Left ventricle myocardium inferior (tissue), 1 donor: ENCODE measurements around the gene RORC. TPM values are rescaled to one million over a fixed set of nuclear protein-coding genes. Genes with fewer than 3 reads are reported as not detected.

Experiments
- DNase-seq: peaks from one replicate; pipeline ENCODE4 v3.0.0-alpha.2; 2020
- H3K27ac ChIP-seq: fragments of 200-600 bp; replicated peaks from 2 replicates; pipeline ENCODE4 v1.8.0; 2021
- H3K27me3 ChIP-seq: fragments of 200-600 bp; 2 replicates; pipeline ENCODE4 v1.8.0; 2021; ENCODE audit warnings: low read depth
- H3K36me3 ChIP-seq: fragments of 200-600 bp; 2 replicates; pipeline ENCODE4 v1.8.0; 2021
- H3K4me1 ChIP-seq: fragments of 200-600 bp; 2 replicates; pipeline ENCODE4 v1.8.0; 2021
- H3K4me3 ChIP-seq: fragments of 200-600 bp; 2 replicates; pipeline ENCODE4 v1.8.0; 2021; ENCODE audit warnings: mild to moderate bottlenecking, moderate library complexity
- H3K9me3 ChIP-seq: fragments of 200-600 bp; replicated peaks from 2 replicates; pipeline ENCODE4 v1.8.0; 2021
- CTCF ChIP-seq: fragments of 200-600 bp; IDR thresholded peaks from 2 replicates; pipeline ENCODE4 v1.8.0; 2021; ENCODE audit warnings: antibody characterized with exemption, mild to moderate bottlenecking, borderline replicate concordance
- intact Hi-C: fragments of 100-400 bp; cut with micrococcal nuclease; formaldehyde crosslinking; loops from one replicate; pipeline ENCODE4 v1.11.0; 2022
- total RNA-seq: library from RNA; stranded (reverse); fragmentation: NEBNext Ultra II Directional; extraction: Animal tissue kit (Norgen Biotek cat#: 25700); gene quantifications from one replicate; pipeline ENCODE4 v1.2.1, GENCODE V29; 2021
- donor health status: DM: no; HTN: yes; CAD: no; lungs with severe emphysema.

RORC gene
- total RNA-seq, 1 donor from 2014 or later, result 10.3 TPM

- no peaks in the 10 kb centered on the region for H3K4me1 ChIP-seq
- no peak overlapping the region for H3K27ac ChIP-seq
- H3K4me3 ChIP-seq, result no peak overlapping the region
- intact Hi-C loops, result no loop called here
- no peaks in the 10 kb centered on the region for H3K36me3 ChIP-seq
- H3K9me3 ChIP-seq, result no peaks in the 10 kb centered on the region
- TF ChIP-seq CTCF, result no peak
- DNase-seq, result no peak
- peaks cover 39% of the 10 kb centered on the region for H3K27me3 ChIP-seq
Measured at GRCh38 chr1:151803915-151804314, 27.7 kb downstream of the RORC start.

DNA sequence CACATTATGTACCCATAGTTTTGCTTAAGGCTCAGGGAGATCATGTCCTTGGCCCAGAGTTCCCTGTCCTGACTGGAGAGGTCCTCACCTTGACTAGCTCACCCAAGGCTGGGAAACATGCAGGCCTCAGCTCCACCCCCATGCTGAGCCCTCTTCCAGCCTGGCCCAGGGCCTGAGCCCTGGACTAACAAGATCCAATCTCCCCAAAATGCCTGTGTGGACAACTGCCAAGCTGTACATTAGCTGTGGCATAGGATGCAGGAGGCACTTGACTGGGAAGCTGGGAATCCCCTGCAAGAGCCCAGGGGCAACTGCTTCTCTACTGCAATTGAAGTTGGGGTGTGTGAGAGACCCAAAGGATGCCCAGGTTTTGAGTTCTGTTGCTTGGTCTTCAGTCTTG lies 28.4 kb downstream of the RORC start:
- no peak overlapping the region for H3K27ac ChIP-seq
- no peak for DNase-seq
- H3K4me1 ChIP-seq, result no peaks in the 10 kb centered on the region
- H3K36me3 ChIP-seq, result no peaks in the 10 kb centered on the region
- intact Hi-C loops, result no loop called here
- peaks cover 46% of the 10 kb centered on the region for H3K27me3 ChIP-seq
- no peaks in the 10 kb centered on the region for H3K9me3 ChIP-seq
- no peak for TF ChIP-seq CTCF
- no peak overlapping the region for H3K4me3 ChIP-seq

- H3K36me3 ChIP-seq, result no peaks in the 10 kb centered on the region
- DNase-seq, result no peak
- H3K9me3 ChIP-seq, result no peaks in the 10 kb centered on the region
- H3K27me3 ChIP-seq, result peaks cover 46% of the 10 kb centered on the region
- no peaks in the 10 kb centered on the region for H3K4me1 ChIP-seq
- intact Hi-C loops, result no loop called here
- no peak overlapping the region for H3K4me3 ChIP-seq
- H3K27ac ChIP-seq, result no peak overlapping the region
- no peak for TF ChIP-seq CTCF
Measured at GRCh38 chr1:151802372-151802771, 29.2 kb downstream of the RORC start.

- no peaks in the 10 kb centered on the region for H3K36me3 ChIP-seq
- no peaks in the 10 kb centered on the region for H3K9me3 ChIP-seq
- H3K27ac ChIP-seq, result no peak overlapping the region
- H3K4me3 ChIP-seq, result no peak overlapping the region
- no peaks in the 10 kb centered on the region for H3K4me1 ChIP-seq
- peaks cover 46% of the 10 kb centered on the region for H3K27me3 ChIP-seq
- no peak for TF ChIP-seq CTCF
- DNase-seq, result no peak
- intact Hi-C loops, result no loop called here
Measured at GRCh38 chr1:151801846-151802245, 29.8 kb downstream of the RORC start.

DNA sequence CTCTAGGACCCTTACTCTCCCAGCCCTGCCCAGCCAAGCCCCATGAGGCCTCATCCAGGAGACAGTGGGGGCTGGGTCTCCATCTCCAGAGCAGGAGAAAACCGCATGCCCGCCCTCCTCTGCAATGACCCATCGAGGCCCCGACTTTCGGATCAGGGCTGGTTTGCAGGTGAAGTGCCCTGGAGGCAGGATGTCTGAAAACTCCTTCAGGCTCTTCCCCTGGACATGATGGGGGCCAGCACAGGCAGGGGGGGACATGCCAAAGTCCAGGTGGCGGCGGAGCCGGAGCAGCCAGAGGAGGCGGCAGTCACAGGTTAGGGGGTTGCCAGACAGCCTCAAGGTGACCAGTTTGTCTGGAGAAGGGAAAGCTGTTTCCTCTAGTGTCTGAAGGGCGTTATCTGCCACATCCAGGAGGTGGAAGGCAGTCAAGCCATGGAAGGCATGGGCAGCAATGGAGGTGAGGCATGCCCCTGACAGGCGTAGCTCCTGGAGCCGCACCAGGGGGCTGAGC lies 30.2 kb downstream of the RORC start:
- Histone ChIP-seq H3K4me1 (no peaks in the 10 kb centered on the region), H3K27me3 (peaks cover 46% of the 10 kb centered on the region), H3K27ac (no peak overlapping the region), H3K9me3 (no peaks in the 10 kb centered on the region), H3K36me3 (no peaks in the 10 kb centered on the region), H3K4me3 (no peak overlapping the region)
- intact Hi-C loops, result no loop called here
- no peak for TF ChIP-seq CTCF
- no peak for DNase-seq

DNA sequence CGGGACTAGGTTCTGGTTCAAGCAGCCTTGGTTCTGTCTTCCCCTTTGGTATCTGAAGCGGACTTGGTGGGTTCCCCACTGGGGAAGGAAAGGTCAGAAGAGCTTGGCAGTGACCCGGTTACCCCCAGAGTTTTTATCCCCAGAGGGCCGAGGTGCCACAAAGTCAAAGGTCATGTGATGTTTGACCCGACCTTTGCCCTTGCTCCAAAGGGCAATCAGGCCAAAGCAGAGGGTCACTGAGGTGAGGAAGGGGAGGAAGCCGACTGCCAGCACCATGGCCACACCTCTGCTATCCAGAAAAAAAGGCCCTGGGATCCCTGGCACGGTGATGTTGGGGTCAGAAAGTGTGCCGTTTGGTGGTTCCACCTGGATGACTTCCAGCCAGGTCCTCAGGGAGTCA lies 30.8 kb downstream of the RORC start:
- Histone ChIP-seq H3K9me3 (no peaks in the 10 kb centered on the region), H3K4me3 (no peak overlapping the region), H3K27ac (no peak overlapping the region), H3K4me1 (no peaks in the 10 kb centered on the region), H3K36me3 (no peaks in the 10 kb centered on the region), H3K27me3 (peaks cover 46% of the 10 kb centered on the region)
- intact Hi-C loops, result no loop called here
- TF ChIP-seq CTCF, result no peak
- DNase-seq, result no peak
